ENCODE data around the gene WDR89. TPM values are rescaled to one million over a fixed set of nuclear protein-coding genes. Genes with fewer than 3 reads are reported as not detected.

WDR89 gene
- total RNA-seq, 4 donors from 2014 or later: 20.3 to 36.4 (median 32.1) TPM

GRCh38 chr14:63654936-63655335 lies 13.3 kb upstream of the WDR89 start:
- Histone ChIP-seq H3K9me3 (no peaks in the 10 kb centered on the region), H3K4me1 (no peaks in the 10 kb centered on the region), H3K27me3 (no peaks in the 10 kb centered on the region), H3K27ac (no peak overlapping the region), H3K36me3 (no peaks in the 10 kb centered on the region), H3K4me3 (no peak overlapping the region)
- intact Hi-C loops (cut with DNase I; ENCODE audit: low total_unique reads): no loop called here
- no peak for TF ChIP-seq CTCF (IDR thresholded peaks at IDR 0.05)
- no peak for TF ChIP-seq POLR2A (IDR thresholded peaks at IDR 0.05)
- DNase-seq: no peak

GRCh38 chr14:63654346-63654745 lies 12.7 kb upstream of the WDR89 start:
- no peak for DNase-seq
- no peaks in the 10 kb centered on the region for H3K4me1 ChIP-seq

GRCh38 chr14:63652406-63652805 lies 10.7 kb upstream of the WDR89 start:
- no peak for DNase-seq
- no peak for TF ChIP-seq POLR2A (IDR thresholded peaks at IDR 0.05)
- TF ChIP-seq CTCF (IDR thresholded peaks at IDR 0.05): no peak
- Histone ChIP-seq H3K27ac (no peak overlapping the region), H3K4me1 (no peaks in the 10 kb centered on the region), H3K4me3 (no peak overlapping the region), H3K27me3 (no peaks in the 10 kb centered on the region), H3K9me3 (no peaks in the 10 kb centered on the region), H3K36me3 (no peaks in the 10 kb centered on the region)
- intact Hi-C loops (cut with DNase I; ENCODE audit: low total_unique reads): no loop called here

More at GRCh38 chr14:63654346-63654745, 12.7 kb upstream of the WDR89 start:
- Histone ChIP-seq H3K27ac (no peak overlapping the region), H3K36me3 (no peaks in the 10 kb centered on the region), H3K9me3 (no peaks in the 10 kb centered on the region), H3K4me3 (no peak overlapping the region), H3K27me3 (no peaks in the 10 kb centered on the region)
- TF ChIP-seq CTCF (IDR thresholded peaks at IDR 0.05): no peak
- no peak for TF ChIP-seq POLR2A (IDR thresholded peaks at IDR 0.05)
- intact Hi-C loops (cut with DNase I; ENCODE audit: low total_unique reads): no loop called here

GRCh38 chr14:63650256-63650952 lies 8.7 kb upstream of the WDR89 start:
- TF ChIP-seq POLR2A (IDR thresholded peaks at IDR 0.05): no peak
- TF ChIP-seq CTCF (IDR thresholded peaks at IDR 0.05): no peak
- H3K27ac ChIP-seq: no peak overlapping the region

GRCh38 chr14:63647696-63648410 lies 6.2 kb upstream of the WDR89 start:
- H3K4me1 ChIP-seq: no peaks in the 10 kb centered on the region
- no peaks in the 10 kb centered on the region for H3K9me3 ChIP-seq
- TF ChIP-seq CTCF (IDR thresholded peaks at IDR 0.05): no peak
- TF ChIP-seq POLR2A (IDR thresholded peaks at IDR 0.05): no peak
- no peaks in the 10 kb centered on the region for H3K36me3 ChIP-seq
- no peak overlapping the region for H3K27ac ChIP-seq
- H3K4me3 ChIP-seq: no peak overlapping the region
- no peaks in the 10 kb centered on the region for H3K27me3 ChIP-seq
- intact Hi-C loops (cut with DNase I; ENCODE audit: low total_unique reads): no loop called here
- DNase-seq: no peak

More at GRCh38 chr14:63650256-63650952, 8.7 kb upstream of the WDR89 start:
- Histone ChIP-seq H3K36me3 (no peaks in the 10 kb centered on the region), H3K27me3 (no peaks in the 10 kb centered on the region), H3K4me1 (no peaks in the 10 kb centered on the region), H3K9me3 (no peaks in the 10 kb centered on the region), H3K4me3 (no peak overlapping the region)
- intact Hi-C loops (cut with DNase I; ENCODE audit: low total_unique reads): no loop called here
- DNase-seq: no peak

All from uterus (tissue), 4 donors.